ENCODE data around the gene TMEM50B.
"Not testable (repeated sequence)": the region's sequence is repeated elsewhere in the genome, so short reads cannot be mapped to it uniquely, and the experiment has no call there.

Gene TMEM50B

DNA sequence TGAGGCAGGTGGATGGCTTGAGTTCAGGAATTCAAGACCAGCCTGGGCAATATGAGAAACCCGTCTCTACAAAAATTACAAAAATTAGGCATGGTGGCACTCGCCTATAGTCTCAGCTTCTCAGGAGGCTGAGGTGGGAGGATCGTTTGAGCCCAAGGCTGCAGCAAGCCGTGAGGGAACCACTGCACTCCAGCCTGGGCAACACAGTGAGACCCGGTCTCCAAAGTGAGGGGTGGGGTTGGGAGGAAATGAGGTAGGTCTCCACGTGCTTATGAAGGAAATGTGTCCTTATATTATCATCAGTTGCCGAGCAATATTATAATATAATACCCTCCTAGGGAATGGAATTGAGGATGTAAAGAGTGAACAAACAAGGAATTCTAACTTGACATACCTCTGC, 2.7 kb downstream of the TMEM50B start:
- DNase-seq: no peak

DNA sequence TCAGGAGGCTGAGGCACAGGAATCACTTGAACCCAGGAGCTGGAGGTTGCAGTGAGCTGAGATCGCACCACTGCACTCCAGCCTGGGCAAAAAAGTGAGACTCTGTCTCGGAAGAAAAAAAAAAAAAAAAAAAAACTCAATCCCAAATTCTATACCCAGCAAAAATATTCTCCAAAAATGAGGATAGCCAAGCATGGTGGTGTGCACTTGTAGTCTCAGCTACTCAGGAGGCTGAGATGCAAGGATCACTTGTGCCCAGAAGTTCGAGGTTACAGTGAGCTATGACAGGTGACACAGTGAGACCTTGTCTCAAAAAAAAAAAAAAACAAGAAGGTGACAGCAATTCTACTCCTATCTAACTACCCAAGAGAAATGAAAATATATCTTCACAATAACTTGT, 6.4 kb downstream of the TMEM50B start:
- DNase-seq: no peak

DNA sequence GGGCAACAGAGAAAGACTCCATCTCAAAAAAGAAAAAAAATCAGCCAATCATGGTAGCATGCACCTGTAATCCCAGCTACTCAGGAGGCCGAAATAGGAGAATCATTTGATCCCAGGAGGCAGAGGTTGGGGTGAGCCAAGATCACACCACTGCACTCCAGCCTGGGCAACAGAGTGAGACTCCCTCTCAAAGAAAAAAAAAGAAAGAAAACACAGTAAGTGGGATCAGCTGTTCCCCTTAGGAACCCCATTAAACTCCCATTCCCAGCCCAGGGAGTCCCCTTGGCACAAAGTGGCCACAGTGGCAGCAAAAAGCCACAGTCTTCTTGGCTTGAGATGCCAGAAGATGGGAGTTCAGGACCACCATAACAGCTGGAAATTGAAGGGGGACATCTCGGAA, 9.1 kb downstream of the TMEM50B start:
- DNase-seq: no peak

DNA sequence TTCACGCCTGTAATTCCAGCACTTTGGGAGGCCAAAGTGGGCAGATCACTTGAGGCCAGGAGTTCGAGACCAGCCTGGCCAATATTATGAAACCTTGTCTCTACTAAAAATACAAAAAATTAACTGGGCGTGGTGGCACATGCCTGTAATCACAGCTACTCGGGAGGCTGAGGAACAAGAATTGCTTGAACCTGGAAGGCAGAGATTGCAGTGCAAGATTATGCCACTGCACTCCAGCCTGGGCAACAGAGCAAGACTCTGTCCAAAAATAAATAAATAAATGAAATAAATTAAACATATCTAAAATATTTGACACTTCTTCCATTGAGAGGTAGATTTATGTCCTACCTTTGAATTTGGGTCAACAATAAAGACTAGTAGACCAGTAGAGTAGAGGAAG, 10.6 kb downstream of the TMEM50B start:
- DNase-seq: not testable (repeated sequence)

DNA sequence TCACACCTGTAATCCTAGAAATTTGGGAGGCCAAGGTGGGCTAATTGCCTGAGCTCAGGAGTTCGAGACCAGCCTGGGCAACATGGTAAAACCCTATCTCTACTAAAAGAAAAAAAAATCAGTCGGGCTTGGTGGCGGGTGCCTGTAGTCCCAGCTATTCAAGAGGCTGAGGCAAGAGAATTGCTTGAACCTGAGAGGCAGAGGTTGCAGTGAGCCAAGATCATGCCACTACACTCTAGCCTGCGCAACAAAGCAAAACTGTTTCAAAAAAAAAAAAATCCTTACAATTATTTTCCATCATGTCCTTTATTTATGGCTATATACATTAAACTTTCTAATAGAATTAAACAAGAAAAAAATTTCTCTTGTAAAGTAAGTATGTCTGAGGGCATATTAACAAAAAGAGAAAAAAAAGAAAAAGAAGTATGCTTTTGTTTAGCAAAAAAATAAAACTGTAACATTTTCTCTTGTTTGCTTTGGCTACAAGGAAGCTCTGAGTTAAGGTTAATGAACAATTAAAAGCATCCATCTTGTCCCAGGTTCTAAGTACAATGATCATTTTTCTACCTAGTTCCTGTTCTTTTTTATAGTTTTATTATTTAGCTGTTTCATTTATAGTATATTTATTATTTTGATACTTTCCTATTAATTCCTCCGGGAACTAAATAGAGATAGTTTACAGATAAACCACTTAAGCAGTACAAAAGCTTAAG, 18.1 kb downstream of the TMEM50B start:
- no peak for DNase-seq

DNA sequence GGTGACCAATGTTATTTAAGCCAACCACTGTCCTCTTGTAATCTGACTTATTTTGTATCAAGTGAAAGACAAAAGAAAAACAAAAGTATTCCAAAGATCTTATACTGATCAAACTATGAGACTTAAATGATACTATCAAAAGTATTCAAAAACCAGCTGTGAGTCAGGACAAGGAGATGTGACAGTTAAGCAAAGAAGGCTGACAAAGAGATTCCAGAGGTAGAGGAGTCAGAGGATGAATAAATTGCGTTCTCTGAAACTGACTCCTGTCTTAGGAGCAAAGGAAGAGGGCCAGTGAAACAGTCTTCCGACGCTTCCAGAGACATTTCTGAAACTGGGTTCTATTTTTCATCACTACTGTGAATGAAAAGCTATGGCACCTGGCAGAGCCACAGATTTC, 20.9 kb downstream of the TMEM50B start:
- no peak for DNase-seq

DNA sequence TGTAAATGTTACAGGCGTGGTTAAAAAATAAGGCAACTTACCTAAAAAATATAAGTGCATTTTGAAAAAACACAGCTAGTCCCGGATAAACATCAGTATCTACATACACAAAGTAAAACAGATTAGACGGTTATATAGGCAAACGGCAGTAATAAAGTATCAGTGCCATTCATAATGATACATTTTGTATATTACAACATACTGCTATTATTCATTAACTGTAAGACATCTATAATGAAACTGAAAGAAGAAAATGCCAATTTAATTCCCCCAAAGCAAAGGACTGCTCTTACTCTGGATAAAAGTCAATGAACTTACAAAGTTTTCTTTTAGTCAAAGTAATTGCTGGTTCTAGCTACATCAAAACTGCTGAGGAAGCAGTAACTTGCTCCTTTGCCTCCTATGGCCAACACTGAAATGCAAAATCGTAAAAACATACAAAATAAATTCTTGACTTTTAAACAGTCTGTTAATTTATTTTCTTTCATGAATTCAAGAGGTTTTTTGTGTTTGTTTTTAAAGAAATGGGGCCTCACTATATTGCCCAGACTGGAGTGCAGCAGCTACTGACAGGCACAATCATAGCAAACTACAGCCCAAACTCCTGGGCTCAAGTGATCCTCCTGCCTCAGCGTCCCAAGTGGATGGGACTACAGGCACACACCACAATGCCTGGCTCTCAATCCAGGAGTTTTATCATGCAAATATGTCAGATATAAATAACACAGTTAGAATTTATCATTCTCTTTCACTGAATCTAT, 23.9 kb downstream of the TMEM50B start:
- DNase-seq: no peak

DNA sequence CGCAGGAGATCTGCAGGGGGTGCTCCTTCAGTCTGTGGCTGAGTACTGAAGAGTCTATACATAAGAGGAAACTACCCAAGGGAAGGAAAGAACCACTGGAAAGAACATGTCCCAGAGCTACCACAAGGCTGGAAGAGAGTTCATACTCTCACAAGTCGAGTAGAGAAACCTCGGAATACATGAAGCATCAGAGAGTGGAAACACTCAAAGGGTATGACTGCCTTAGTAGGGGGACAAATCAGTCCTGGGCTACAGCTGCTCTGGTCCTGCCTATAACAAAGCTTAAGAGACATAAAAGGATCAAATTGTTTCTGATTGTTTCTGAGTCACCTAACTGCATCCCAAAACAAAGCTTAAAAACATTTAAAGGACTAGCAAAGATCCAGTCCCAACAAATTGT, 27.4 kb downstream of the TMEM50B start:
- no peak for DNase-seq

DNA sequence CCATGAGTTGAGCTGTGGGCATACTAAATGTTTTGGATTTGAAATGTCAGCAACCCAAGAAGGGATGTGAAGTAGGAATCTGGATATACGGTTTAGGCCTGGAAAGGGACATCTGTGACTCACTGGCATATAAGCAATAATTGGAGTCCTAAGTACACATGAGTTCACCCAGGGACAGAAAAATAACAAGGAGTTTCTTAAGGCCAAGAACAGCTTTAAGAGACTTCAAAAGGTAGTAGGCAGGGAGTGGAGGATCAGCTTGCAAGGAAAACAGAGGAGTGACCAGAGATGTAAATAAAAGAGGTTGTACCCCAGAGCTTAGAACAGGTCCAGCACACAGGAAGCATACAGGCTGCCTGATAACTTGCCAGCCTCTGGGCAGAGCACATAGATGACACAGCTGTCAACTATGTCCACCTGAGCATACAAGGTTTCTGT, 28.1 kb downstream of the TMEM50B start:
- no peak for DNase-seq

DNA sequence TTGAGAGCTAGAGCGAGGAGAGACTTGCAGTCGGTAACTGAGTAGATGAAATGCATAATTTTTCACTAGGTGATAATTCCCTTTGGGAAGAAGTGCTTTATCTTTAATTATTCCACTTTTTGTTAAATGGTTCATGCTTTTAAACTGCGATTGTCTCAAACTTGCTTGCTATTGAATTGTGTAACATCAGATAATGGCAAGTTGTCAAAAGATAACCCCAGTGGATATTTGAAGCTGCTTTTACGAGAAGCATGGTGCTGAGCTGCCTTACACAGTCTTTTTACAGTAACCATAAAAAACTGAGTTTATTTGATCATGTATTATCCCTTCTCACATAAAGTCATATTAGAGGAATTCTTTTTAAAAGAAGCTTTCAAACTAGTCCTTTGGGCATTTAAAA, 30.2 kb downstream of the TMEM50B start:
- no peak for DNase-seq

DNA sequence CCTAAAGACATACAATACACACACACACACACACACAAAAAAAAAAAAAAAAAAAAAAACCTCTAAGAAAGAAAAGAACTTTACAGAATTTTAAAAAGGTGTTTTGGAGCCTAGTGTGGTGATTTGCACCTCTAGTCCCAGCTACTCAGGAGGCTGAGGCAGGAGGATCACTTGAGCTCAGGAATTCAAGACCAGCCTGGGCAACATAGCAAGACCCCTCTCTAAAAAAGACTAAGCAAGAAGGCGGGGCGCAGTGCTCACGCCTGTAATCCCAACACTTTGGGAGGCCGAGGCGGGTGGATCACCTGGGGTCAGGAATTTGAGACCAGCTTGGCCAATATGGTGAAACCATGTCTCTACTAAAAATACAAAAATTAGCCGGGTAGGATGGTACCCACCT, 33.2 kb downstream of the TMEM50B start:
- not testable (repeated sequence) for DNase-seq

DNA sequence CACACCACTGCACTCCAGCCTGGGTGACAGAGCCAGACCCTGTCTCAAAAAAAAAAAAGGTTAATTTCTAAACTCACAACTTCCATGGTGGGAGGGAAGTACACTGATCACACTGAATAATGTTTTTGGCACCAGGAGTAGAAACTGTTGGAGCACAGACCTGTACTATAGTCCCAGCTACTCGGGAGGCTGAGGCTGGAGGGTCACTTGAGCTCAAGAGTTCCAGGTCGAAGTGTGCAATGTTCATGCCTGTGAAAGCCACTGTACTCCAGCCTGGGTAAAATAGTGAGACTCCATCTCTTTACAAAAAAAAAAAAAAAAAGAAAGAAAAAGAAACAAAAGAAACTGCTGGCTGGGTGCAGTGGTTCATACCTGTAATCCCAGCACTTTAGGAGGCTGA, 35.3 kb downstream of the TMEM50B start:
- DNase-seq: no peak

DNA sequence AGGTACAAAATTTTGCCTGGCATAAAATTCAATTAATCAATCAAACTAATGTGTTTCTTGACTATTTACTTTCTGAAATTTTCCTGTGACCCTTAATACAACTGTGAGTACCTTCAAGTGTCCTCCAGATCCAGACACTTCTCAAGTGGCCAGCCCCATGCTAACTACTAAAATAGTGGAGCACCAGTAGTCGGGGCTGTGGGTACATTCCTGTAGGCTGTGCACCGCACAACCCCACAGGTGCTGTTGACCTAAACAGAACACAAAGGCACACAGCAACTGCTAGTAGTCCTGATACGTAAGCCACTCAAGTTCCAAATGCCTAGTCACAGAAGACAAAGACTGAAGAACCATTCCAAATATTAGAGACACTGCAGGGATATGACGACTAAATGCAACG, 36.6 kb downstream of the TMEM50B start:
- DNase-seq: no peak

DNA sequence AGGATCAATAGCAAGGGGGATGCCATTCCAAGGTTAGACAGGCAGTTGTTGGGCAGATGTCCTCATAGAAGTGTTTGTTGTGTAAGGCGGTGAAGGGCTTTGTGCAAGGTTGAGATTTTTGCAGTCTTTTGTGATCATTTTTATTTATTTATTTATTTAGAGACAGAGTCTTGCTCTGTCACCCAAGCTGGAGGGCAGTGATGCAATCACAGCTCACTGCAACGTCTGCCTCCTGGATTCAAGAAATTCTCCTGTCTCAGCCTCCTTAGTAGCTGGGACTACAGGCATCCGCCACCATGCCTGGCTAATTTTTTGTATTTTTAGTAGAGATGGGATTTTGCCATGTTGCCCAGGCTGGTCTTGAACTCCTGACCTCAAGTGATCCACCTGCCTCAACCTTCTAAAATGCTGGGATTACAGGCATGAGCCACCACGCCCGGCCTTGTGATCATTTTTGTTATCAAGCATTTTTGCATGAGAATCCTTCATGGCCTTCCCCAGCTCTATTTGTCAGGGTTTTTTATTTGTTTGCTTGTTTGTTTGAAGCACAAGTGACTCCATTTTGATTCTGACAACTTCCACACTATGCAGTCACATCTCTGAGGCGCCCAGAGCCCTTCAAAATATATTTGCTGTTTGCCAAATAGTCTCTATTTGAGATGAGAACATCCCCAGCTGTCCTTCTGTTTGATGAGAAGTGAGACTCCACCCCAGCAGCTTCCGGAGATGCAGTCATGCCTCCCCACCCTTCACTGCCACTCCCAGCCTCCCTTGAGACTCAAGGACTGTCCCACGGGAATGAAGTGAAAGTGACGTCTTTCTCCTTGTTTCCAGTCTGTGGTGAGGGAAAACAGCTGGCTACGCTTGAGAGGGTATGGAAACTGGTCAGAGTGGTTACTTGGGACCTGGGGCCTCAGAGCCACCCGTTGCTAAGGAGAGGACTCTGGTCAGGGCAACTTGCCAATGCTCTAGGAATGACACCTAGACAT, 38.0 kb downstream of the TMEM50B start:
- DNase-seq: peak; percentile 47

DNA sequence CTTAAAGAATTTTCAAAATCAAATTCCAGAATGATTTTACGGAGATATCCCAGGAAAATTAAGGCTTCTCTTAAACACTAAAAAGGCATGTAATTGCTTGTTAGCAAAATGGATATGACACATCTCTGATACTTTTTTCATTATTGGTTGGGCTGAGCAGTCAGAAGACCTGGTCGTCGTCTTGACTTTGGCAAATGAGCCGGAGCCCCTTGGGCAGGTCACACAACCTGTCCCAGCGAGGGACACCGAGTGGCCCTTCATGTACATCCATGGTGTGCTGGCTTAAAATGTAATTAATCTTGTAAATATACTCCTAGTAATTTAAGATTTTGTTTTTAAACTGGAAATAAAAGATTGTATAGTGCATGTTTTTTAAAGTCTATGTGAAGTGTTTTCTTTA, 42.6 kb downstream of the TMEM50B start:
- no peak for DNase-seq

DNA sequence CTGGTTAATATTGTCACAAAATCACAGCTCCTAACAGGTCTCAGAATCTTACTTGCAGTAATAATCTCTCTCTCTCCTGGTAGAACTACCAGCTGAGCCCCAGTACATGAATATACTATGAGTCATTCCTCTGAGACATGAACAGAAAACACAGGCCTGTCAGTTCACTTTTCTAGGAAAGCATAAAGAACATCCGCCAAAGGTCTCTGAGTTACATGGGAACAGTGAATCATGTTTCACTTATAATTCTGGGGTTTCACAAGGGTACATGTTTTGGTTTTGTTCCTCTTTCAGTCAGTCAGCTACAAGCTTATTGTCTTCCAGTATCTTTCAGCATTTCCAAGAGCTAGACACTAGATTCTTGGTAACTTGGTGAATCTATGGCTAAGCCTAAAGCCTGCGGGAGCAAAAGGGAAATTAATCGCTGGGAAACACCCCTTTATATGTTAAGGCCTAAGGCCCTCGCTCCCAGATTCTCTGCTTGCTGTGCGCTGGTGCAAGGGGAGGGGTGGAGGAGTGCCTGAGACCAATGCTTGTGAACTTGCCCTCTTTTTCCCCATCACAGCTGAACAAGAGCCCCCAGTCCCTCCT, 44.9 kb downstream of the TMEM50B start:
- no peak for DNase-seq

DNA sequence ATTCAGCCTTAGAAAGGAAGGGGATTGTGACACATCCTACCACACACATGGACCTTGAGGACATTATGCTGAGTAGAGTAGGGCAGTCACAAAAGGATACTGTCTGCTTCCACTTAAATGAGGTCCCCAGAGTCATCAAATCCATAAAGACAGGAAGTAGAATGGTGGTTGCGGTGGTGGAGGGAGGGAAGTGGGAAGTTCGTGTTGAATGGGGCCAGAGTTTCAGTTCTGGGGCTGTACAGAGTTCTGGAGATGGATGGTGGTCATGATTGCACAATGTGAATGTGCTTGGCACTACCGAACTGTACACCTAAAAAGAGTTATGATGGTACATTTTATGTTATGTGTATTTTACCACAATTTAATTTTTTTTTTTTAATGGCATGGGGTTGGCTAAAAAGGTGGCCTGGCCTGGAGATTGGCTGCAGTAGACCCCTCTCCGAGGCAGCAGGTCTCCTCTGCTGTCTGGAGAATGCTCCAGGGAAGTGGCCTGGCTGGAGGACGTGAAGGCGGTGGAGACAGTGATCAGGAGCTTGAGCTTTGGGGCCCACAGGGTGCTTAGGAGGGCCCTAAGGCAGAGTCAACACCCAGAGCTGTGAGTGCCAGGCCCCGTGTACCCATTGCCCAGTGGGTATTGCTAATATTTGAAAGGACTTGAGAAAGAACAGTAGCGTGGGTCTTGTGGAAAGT, 46.2 kb downstream of the TMEM50B start:
- no peak for DNase-seq

DNA sequence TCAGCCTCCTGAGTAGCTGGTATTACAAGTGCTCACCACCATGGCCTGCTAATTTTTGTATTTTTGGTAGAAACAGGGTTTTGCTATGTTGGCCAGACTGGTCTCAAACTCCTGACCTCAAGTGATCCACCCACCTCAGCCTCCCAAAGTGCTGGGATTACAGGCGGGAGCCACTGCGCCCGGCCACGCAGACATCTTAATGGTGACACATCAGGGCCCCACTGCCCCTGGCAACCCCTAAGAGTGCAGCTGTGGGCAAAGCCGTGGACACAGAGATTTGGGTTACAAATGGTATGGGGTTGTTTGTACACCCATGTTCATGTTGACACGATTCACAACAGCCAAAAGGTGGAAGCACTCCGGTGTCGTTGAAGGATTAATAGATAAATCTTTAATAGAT, 46.8 kb downstream of the TMEM50B start:
- DNase-seq: no peak

DNA sequence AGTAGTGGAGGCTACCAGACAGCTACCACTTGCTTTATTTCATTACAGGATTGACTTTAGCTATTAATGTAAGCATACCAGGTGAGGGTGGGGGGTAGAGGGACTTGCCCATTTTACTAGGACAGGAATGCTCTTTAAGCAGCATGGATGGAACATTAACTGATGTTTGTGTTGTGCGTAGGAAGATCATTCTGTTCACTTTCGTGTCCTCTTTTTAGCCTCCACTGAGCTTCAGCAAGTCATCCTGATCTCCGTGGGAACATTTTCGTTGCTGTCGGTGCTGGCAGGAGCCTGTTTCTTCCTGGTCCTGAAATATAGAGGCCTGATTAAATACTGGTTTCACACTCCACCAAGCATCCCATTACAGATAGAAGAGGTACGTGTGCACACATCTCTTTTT, 47.3 kb downstream of the TMEM50B start:
- DNase-seq: no peak

DNA sequence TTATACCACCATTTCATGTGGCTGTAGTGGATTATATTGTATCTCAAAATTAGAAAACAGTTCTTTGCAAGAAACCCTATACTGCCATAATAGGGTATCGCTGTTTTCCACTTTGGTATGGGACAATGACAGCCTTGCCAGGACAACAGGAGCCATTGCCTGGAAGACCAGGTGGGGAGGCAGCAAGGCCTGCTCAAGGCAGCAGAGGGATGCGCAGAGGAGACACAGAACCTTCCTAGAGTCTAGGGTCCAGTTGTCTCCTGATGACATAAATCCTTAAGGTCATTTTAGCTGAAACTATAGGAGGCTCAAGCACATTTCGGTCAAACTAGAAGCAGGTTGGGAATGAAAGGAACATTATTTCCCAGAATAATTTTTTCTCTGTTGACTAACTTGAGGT, 48.9 kb downstream of the TMEM50B start:
- no peak for DNase-seq

DNA sequence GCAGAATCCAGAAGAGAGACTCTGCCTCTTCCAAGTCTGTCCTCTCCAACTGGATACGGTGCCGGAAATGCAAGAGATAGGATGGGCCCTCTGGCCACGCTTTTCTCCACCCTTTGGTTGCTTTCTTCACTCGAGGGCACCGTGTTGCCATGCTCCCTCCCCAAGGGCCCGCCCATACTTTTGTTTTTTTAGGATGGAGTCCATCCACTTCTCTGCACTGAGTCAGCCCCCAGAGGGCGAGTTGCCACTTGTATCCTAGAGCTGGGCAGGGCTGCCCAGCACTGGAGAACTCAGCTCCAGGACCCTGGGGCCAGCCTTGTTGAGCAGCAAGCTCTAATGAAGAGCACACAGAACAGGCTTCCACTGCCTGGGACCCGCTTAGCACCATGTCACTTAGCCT, 51.1 kb downstream of the TMEM50B start:
- no peak for DNase-seq

DNA sequence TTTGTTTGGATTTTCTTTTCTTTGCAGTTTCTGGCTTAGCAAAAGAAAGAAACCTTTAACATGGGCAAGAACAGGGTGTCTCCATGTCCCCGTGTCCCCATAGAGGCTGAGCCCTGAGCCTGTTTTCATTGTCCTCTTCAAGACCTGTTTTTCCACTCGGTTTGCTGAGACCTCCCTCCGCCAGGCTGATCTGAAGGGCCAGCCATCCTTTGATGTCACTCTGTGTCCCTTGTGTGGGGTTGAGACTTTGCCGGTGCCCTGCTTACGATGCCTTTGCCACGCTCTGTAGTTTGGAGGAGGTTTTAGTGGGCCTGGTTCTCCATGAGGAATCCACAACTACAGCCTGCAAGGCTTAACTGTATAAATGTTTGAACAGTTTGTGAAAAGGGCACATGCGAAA, 52.7 kb downstream of the TMEM50B start:
- no peak for DNase-seq

All from left hindlimb (tissue), 1 donor.